NCI-H2029 (cell line): ENCODE results near the gene IL7R.
"Not testable (repeated sequence)": the region's sequence is repeated elsewhere in the genome, so short reads cannot be mapped to it uniquely, and the experiment has no call there.

ENCODE experiments used
- DNase-seq: peaks from one replicate; lab custom pipeline; 2025; lab: John Stamatoyannopoulos, UW

The IL7R gene

DNA sequence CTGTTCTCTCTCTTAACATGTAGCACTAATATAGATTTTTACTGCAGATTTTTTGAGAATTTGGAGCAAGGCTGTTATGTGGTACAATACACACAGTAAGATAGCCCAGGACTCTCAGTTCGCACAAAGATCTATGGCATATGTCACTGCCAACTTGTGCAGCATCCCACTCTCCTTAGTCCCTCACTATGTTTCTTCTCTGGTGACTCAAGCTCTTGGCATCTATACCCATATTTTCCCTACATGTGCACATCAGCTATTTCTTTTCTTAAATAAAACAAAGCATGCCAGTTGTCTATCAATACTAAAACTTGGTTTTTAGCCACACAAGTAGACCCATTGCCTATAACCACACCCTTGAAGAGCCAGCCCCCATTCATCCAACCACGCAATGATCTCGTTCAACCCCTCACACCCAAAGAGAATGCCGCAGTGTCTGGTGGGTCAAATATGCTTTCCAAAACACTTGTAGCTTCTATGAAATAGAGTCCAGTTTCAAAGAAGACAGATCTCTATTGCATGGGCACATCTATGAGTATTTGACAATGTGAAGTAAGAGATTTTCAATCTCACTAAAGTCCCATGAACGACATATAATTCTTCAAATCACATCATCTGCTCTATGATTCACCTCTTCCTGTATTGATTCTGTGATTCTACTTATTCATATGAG is 18.2 kb upstream of the IL7R start:
- DNase-seq: no peak

DNA sequence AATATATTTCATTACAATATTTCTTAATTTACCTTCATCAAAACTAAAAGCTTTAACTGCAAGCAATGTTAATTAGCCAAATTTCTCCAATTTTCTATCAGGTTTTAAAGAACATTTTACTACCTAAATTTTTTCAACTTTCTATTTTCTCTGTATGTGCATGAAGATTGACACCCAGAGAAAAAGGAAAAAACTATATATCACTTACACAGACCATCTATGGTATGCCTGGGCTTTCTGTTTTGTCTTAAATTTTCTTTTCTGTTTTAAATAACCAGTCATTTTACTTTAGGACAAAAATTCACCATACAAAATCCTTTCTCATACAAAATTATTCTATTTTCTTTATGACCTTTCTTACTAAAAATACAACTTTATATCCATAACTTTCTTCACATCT is 13.8 kb upstream of the IL7R start:
- no peak for DNase-seq

GRCh38 chr5:35845508-35845907 is 11.2 kb upstream of the IL7R start:
- not testable (repeated sequence) for DNase-seq

- no peak for DNase-seq
These were observed 9.2 kb upstream of the IL7R start for GRCh38 chr5:35847491-35847890.

- no peak for DNase-seq
These were observed 8.7 kb upstream of the IL7R start for GRCh38 chr5:35847961-35848360.

DNA sequence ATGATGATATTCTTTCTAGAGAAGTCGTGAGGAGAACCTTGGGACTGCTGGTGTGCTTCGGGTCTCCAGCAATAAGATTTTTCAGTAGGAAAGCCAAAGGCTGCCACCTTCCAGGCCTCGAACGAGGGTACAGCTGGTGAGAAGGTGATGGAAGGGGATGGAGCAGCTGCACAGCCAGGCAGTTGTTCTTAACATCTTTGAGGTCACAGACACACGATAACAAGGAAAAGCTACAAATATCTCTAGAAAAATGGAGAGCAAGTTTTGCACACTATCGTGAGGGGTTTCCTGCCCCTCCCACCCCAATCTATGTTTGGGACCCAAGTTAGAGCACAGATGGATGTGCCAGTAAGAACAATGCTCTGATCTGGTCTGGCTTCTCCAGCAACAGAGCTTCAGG is 6.8 kb upstream of the IL7R start:
- DNase-seq: no peak

DNA sequence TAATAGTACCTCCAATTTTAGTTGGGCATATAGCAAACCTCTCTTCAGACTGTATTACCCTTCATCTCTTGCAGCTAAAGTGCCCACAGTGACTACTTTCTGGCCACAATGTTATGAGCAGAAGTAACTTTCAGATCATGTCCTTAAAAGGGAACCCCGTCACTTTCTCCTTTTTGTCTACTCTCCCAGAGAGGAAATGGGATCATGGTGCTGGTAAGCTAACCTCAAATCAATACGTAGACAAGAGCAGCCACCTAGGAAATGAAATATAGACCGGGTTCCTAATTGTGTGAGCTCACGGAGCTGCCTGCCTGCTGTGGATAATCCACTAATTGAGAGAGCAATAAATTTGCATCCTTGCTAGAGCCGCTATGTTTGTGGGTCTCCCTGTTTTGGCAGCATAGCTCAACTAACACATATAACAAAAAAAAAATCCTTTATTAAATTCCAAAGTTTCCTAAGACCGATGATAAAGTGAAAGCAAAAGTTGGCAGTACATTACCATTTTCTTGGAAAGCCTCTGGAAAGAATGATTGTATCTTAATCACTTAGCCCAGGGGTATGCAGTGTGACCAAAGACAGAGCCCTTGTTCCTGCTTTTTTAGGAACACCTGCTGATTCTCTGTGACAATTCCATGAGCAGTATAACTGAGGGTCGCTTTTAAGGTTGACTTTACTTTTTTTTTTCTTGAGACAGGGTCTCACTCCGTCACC is 5.6 kb upstream of the IL7R start:
- DNase-seq: no peak

GRCh38 chr5:35852084-35852734 is 4.5 kb upstream of the IL7R start:
- no peak for DNase-seq

DNA sequence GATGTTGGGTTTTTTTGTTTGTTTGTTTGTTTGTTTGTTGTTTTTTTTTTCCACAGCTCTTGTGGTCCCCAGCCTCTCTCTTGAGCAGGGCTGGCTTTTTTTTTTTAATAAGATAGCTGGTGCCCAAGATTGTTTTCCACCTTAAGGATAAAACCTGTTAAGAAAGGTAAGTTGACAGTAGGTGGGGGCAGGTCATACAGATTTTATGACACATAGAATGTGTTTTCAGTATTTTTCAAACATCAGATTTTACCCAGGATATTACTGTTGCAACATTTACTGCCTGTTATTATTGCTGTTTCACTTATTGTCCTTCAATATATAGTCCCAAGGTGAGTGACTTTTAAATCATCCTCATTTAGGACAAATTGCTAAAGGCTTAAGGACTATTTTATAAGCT is 3.9 kb upstream of the IL7R start:
- no peak for DNase-seq

GRCh38 chr5:35853631-35854030 is 3.1 kb upstream of the IL7R start:
- no peak for DNase-seq

GRCh38 chr5:35854248-35854647 is 2.4 kb upstream of the IL7R start:
- no peak for DNase-seq

- DNase-seq: no peak
These were observed 1.5 kb upstream of the IL7R start for GRCh38 chr5:35855187-35855586.

DNA sequence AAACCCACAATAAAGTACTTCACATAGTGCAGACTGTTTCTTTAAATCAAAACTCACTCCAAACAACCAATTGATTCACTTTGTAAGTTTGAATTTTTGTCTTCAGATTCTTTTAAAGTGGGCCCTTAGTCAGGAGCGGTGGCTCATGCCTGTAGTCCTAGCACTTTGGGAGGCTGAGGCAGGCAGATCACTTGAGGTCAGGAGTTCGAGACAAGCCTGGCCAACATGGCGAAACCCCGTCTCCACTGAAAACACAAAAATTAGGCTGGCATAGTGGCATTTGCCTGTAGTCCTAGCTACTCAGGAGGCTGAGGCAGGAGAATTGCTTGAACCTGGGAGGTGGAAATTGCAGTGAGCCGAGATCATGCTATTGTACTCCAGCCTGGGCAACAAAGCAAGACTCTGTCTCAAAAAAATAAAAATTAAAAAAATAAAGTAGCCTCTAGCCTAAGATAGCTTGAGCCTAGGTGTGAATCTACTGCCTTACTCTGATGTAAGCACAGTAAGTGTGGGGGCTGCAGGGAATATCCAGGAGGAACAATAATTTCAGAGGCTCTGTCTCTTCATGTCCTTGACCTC is 416 bp upstream of the IL7R start:
- not testable (repeated sequence) for DNase-seq

- DNase-seq: no peak
These were observed 1.0 kb downstream of the IL7R start for GRCh38 chr5:35857606-35858205.

DNA sequence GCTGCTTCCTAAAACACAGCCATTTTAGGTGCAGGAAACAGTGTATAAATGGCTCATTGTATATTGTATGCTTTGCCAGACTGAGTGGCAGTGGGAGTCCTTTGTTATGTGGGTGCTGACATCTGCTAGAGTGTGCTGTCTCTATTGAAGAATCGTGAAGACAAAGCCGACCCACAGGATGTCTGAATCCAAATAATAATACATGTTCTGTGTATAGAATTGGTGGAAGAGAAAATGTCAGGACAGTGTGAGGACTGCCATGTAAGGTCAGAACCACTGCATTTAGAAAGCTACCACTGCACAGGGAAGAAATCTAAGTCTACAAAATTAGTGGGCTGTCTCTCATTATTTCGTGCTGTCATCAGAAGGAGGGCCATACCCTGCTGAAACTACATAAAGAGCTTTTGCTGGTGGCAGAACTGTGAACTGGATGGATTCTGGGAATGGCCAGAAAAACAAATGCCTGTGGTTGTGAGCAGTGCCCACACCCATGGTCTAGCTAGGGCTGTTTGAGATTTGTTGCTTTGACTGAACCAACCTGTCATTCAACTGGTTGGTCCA is 2.5 kb downstream of the IL7R start:
- DNase-seq: no peak

DNA sequence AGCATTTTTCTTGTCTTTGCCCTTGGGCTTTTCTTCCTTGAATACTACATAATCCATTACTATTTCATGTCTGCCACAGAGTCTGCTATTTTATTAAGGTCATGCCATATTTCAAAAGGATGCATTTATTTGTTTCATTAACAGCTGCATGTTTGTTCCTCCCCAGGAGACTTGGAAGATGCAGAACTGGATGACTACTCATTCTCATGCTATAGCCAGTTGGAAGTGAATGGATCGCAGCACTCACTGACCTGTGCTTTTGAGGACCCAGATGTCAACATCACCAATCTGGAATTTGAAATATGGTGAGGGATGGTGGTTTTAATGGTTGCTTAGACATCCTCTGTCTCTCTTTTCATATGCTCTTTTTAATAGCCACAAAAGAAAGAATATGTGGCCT is 4.0 kb downstream of the IL7R start:
- no peak for DNase-seq

GRCh38 chr5:35861718-35862117 is 5.0 kb downstream of the IL7R start:
- DNase-seq: no peak

DNA sequence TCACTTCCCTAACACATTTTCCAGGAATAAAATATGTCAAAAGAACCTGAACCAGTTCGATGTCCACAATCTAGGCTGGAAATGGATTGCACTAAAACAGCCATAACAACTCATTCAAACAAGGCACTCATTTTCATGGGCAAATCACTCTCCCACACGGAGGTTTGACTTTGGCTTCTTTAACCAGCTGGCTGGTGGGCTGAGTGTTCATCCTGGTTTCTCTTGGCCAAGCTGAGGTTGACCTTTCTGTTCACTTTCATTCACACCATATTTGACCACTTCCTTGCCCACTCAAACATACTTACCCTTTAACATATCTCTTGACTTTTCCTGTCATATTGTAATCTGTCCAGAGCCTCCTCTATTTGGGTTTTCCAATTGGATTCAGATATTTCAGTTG is 5.4 kb downstream of the IL7R start:
- DNase-seq: no peak

GRCh38 chr5:35863159-35863558 is 6.5 kb downstream of the IL7R start:
- DNase-seq: no peak

GRCh38 chr5:35867998-35868397 is 11.3 kb downstream of the IL7R start:
- DNase-seq: no peak

DNA sequence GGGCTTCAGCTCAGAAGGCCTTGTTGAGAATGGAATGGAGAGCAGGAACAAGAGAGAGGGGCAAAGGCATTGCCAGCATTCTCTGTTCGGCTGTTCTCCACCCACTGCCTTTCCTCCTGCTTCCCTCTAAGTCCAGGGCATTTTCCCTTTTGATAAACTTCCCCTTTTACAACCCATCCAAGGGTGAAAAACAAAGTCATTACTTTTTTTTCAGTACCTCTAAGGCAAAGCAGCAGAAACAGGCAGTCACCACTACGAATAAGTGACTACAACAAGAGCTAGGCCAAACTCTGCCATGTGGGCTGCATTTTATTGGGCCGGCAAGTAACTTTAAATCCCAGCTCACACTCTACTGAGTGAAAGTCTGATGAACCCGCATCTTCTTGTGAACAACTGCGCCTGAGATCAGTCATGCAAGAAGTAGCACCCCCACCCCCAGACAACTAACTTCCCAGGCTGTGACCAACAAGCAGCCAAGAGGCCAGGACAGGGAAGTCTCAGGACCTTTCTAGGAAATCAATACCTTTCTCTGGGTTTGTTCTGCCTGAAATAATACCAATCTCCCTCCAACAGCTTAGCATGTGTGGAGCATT is 13.1 kb downstream of the IL7R start:
- DNase-seq: no peak

DNA sequence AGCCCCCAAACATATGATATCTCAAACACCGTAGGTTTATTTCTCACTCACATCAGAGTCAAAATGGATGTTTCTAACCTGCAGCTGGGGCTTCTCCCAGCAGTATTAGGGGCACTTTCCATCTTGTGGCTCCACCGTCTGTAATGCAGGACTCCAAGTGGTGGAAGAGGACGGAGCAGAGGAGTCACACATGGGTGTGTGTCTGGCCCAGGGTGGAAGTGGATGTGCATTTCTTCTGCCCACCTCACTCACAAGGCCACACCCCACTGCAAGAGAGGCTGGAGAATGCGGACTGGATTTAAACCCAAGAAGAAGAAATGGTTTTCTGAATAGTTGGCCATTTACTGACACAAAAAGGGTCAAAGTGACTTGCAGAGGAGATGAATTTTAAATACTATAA is 13.9 kb downstream of the IL7R start:
- no peak for DNase-seq
